Astrocyte (in vitro differentiated cells and primary cell): ENCODE measurements around the gene CCDC177.

Experiments used
- CTCF ChIP-seq: IDR thresholded peaks from 2 replicates; pipeline ENCODE4 v1.5.1; 2011; ENCODE audit warnings: low read depth, mild to moderate bottlenecking, inconsistent platforms, low read length, moderate library complexity; ENCODE audit not compliant: insufficient read depth
- EZH2 ChIP-seq: IDR thresholded peaks from 2 replicates; pipeline ENCODE4 v1.6.1; 2012; ENCODE audit warnings: mild to moderate bottlenecking, low read length, inconsistent platforms; ENCODE audit not compliant: insufficient read depth

- TF ChIP-seq EZH2 (no peak), CTCF (no peak)
Observed at GRCh38 chr14:69579476-69579875, 4.8 kb upstream of the CCDC177 start.
